Measurements from ENCODE around the gene TCF3.

TCF3 gene

GRCh38 chr19:1580957-1581356, 71.5 kb downstream of the TCF3 start:
- Histone ChIP-seq H3K4me1 (ENCODE audit: control insufficient read depth, low read depth, low read length) (no peaks in the 10 kb centered on the region), H3K9ac (ENCODE audit: low read length) (no peak overlapping the region), H2BK15ac (replicated peaks; ENCODE audit: low read depth) (no peak overlapping the region), H3K79me2 (ENCODE audit: control insufficient read depth, insufficient read depth, low read length) (peaks cover 2% of the 10 kb centered on the region), H2AK5ac (ENCODE audit: low read length) (no peak overlapping the region), H3K18ac (ENCODE audit: low read length) (no peak overlapping the region), H3K23ac (ENCODE audit: low read length) (no peak overlapping the region), H3K4me2 (ENCODE audit: low read length) (no peak overlapping the region), H3K36me3 (ENCODE audit: control insufficient read depth, insufficient read depth, low read length) (peaks cover 7% of the 10 kb centered on the region), H3K56ac (ENCODE audit: low read length) (no peak overlapping the region), H3K4me3 (ENCODE audit: low read length) (no peak overlapping the region), H2BK5ac (ENCODE audit: low read length) (no peak overlapping the region), H3K79me1 (ENCODE audit: low read length) (peaks cover 2% of the 10 kb centered on the region), H3K27ac (ENCODE audit: low read depth, low read length) (no peak overlapping the region), H4K8ac (ENCODE audit: low read depth, low read length) (no peak overlapping the region), H3K27me3 (ENCODE audit: insufficient read depth, low read length, poor library complexity) (no peaks in the 10 kb centered on the region), H3K4ac (ENCODE audit: low read depth, low read length) (no peak overlapping the region), H4K5ac (ENCODE audit: low read length) (no peak overlapping the region), H2BK120ac (ENCODE audit: low read depth, low read length) (no peak overlapping the region)
- WGBS (ENCODE audit: extremely low coverage, insufficient coverage, low lambda C conversion rate) = no CpG with 5 or more reads among the region's 22 CpGs
- DNase-seq = no peak

- Histone ChIP-seq H3K18ac (ENCODE audit: low read length) (no peak overlapping the region), H4K5ac (ENCODE audit: low read length) (no peak overlapping the region), H4K8ac (ENCODE audit: low read depth, low read length) (no peak overlapping the region), H3K79me1 (ENCODE audit: low read length) (no peaks in the 10 kb centered on the region), H3K56ac (ENCODE audit: low read length) (no peak overlapping the region), H2AK5ac (ENCODE audit: low read length) (no peak overlapping the region), H3K4me3 (ENCODE audit: low read length) (no peak overlapping the region), H3K4me2 (ENCODE audit: low read length) (no peak overlapping the region), H3K9ac (ENCODE audit: low read length) (no peak overlapping the region), H3K27ac (ENCODE audit: low read depth, low read length) (no peak overlapping the region), H3K23ac (ENCODE audit: low read length) (no peak overlapping the region), H2BK5ac (ENCODE audit: low read length) (no peak overlapping the region), H3K36me3 (ENCODE audit: control insufficient read depth, insufficient read depth, low read length) (peaks cover 7% of the 10 kb centered on the region), H3K4me1 (ENCODE audit: control insufficient read depth, low read depth, low read length) (no peaks in the 10 kb centered on the region), H3K4ac (ENCODE audit: low read depth, low read length) (no peak overlapping the region), H2BK15ac (replicated peaks; ENCODE audit: low read depth) (no peak overlapping the region), H3K27me3 (ENCODE audit: insufficient read depth, low read length, poor library complexity) (no peaks in the 10 kb centered on the region), H2BK120ac (ENCODE audit: low read depth, low read length) (no peak overlapping the region), H3K79me2 (ENCODE audit: control insufficient read depth, insufficient read depth, low read length) (no peaks in the 10 kb centered on the region)
- WGBS (ENCODE audit: extremely low coverage, insufficient coverage, low lambda C conversion rate) = no CpG with 5 or more reads among the region's 20 CpGs
- no peak for DNase-seq
These were observed 72.0 kb downstream of the TCF3 start for GRCh38 chr19:1580382-1580781.

- Histone ChIP-seq H4K5ac (ENCODE audit: low read length) (no peak overlapping the region), H3K36me3 (ENCODE audit: control insufficient read depth, insufficient read depth, low read length) (peaks cover 7% of the 10 kb centered on the region)
These were observed 73.2 kb downstream of the TCF3 start for GRCh38 chr19:1579222-1579621.

GRCh38 chr19:1577929-1578618, 74.3 kb downstream of the TCF3 start:
- Histone ChIP-seq H3K18ac (ENCODE audit: low read length) (no peak overlapping the region), H3K27me3 (ENCODE audit: insufficient read depth, low read length, poor library complexity) (no peaks in the 10 kb centered on the region), H3K27ac (ENCODE audit: low read depth, low read length) (no peak overlapping the region), H3K4me1 (ENCODE audit: control insufficient read depth, low read depth, low read length) (no peaks in the 10 kb centered on the region), H3K4ac (ENCODE audit: low read depth, low read length) (no peak overlapping the region), H3K9ac (ENCODE audit: low read length) (no peak overlapping the region), H2BK5ac (ENCODE audit: low read length) (no peak overlapping the region), H3K23ac (ENCODE audit: low read length) (no peak overlapping the region), H2BK120ac (ENCODE audit: low read depth, low read length) (no peak overlapping the region), H3K79me1 (ENCODE audit: low read length) (no peaks in the 10 kb centered on the region), H3K4me3 (ENCODE audit: low read length) (no peak overlapping the region), H3K79me2 (ENCODE audit: control insufficient read depth, insufficient read depth, low read length) (no peaks in the 10 kb centered on the region), H4K8ac (ENCODE audit: low read depth, low read length) (no peak overlapping the region), H2AK5ac (ENCODE audit: low read length) (no peak overlapping the region), H4K5ac (ENCODE audit: low read length) (no peak overlapping the region), H3K56ac (ENCODE audit: low read length) (no peak overlapping the region), H3K36me3 (ENCODE audit: control insufficient read depth, insufficient read depth, low read length) (peaks cover 7% of the 10 kb centered on the region), H3K4me2 (ENCODE audit: low read length) (no peak overlapping the region), H2BK15ac (replicated peaks; ENCODE audit: low read depth) (no peak overlapping the region)
- no CpG with 5 or more reads among the region's 49 CpGs for WGBS (ENCODE audit: extremely low coverage, insufficient coverage, low lambda C conversion rate)
- no peak for DNase-seq

More at GRCh38 chr19:1579222-1579621, 73.2 kb downstream of the TCF3 start:
- DNase-seq = no peak
- no CpG with 5 or more reads among the region's 20 CpGs for WGBS (ENCODE audit: extremely low coverage, insufficient coverage, low lambda C conversion rate)
- H3K4me3 ChIP-seq (ENCODE audit: low read length) = no peak overlapping the region
- H3K27ac ChIP-seq (ENCODE audit: low read depth, low read length) = no peak overlapping the region
- no peak overlapping the region for H4K8ac ChIP-seq (ENCODE audit: low read depth, low read length)
- no peaks in the 10 kb centered on the region for H3K4me1 ChIP-seq (ENCODE audit: control insufficient read depth, low read depth, low read length)
- H3K56ac ChIP-seq (ENCODE audit: low read length) = no peak overlapping the region
- no peak overlapping the region for H3K4ac ChIP-seq (ENCODE audit: low read depth, low read length)
- H3K79me1 ChIP-seq (ENCODE audit: low read length) = no peaks in the 10 kb centered on the region
- H3K4me2 ChIP-seq (ENCODE audit: low read length) = no peak overlapping the region
- H2BK120ac ChIP-seq (ENCODE audit: low read depth, low read length) = no peak overlapping the region
- H3K18ac ChIP-seq (ENCODE audit: low read length) = no peak overlapping the region
- H2AK5ac ChIP-seq (ENCODE audit: low read length) = no peak overlapping the region
- no peaks in the 10 kb centered on the region for H3K79me2 ChIP-seq (ENCODE audit: control insufficient read depth, insufficient read depth, low read length)
- no peak overlapping the region for H2BK15ac ChIP-seq (replicated peaks; ENCODE audit: low read depth)
- H2BK5ac ChIP-seq (ENCODE audit: low read length) = no peak overlapping the region
- no peak overlapping the region for H3K9ac ChIP-seq (ENCODE audit: low read length)
- H3K27me3 ChIP-seq (ENCODE audit: insufficient read depth, low read length, poor library complexity) = no peaks in the 10 kb centered on the region
- no peak overlapping the region for H3K23ac ChIP-seq (ENCODE audit: low read length)

GRCh38 chr19:1577090-1577928, 75.1 kb downstream of the TCF3 start:
- Histone ChIP-seq H2BK5ac (ENCODE audit: low read length) (no peak overlapping the region), H2BK120ac (ENCODE audit: low read depth, low read length) (no peak overlapping the region), H3K56ac (ENCODE audit: low read length) (no peak overlapping the region), H4K5ac (ENCODE audit: low read length) (no peak overlapping the region), H3K27me3 (ENCODE audit: insufficient read depth, low read length, poor library complexity) (no peaks in the 10 kb centered on the region), H2AK5ac (ENCODE audit: low read length) (no peak overlapping the region), H3K4me2 (ENCODE audit: low read length) (no peak overlapping the region), H3K36me3 (ENCODE audit: control insufficient read depth, insufficient read depth, low read length) (peaks cover 7% of the 10 kb centered on the region), H3K18ac (ENCODE audit: low read length) (no peak overlapping the region), H3K4me1 (ENCODE audit: control insufficient read depth, low read depth, low read length) (no peaks in the 10 kb centered on the region), H3K27ac (ENCODE audit: low read depth, low read length) (no peak overlapping the region), H3K23ac (ENCODE audit: low read length) (no peak overlapping the region), H3K9ac (ENCODE audit: low read length) (no peak overlapping the region), H3K79me1 (ENCODE audit: low read length) (no peaks in the 10 kb centered on the region), H2BK15ac (replicated peaks; ENCODE audit: low read depth) (no peak overlapping the region), H3K4me3 (ENCODE audit: low read length) (no peak overlapping the region), H4K8ac (ENCODE audit: low read depth, low read length) (no peak overlapping the region), H3K79me2 (ENCODE audit: control insufficient read depth, insufficient read depth, low read length) (no peaks in the 10 kb centered on the region), H3K4ac (ENCODE audit: low read depth, low read length) (no peak overlapping the region)
- no CpG with 5 or more reads among the region's 41 CpGs for WGBS (ENCODE audit: extremely low coverage, insufficient coverage, low lambda C conversion rate)
- no peak for DNase-seq
